ENCODE measurements around the gene RILPL2.
"Not testable (repeated sequence)": the region's sequence is repeated elsewhere in the genome, so short reads cannot be mapped to it uniquely, and the experiment has no call there.

RILPL2 gene, protein sequence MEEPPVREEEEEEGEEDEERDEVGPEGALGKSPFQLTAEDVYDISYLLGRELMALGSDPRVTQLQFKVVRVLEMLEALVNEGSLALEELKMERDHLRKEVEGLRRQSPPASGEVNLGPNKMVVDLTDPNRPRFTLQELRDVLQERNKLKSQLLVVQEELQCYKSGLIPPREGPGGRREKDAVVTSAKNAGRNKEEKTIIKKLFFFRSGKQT

DNA sequence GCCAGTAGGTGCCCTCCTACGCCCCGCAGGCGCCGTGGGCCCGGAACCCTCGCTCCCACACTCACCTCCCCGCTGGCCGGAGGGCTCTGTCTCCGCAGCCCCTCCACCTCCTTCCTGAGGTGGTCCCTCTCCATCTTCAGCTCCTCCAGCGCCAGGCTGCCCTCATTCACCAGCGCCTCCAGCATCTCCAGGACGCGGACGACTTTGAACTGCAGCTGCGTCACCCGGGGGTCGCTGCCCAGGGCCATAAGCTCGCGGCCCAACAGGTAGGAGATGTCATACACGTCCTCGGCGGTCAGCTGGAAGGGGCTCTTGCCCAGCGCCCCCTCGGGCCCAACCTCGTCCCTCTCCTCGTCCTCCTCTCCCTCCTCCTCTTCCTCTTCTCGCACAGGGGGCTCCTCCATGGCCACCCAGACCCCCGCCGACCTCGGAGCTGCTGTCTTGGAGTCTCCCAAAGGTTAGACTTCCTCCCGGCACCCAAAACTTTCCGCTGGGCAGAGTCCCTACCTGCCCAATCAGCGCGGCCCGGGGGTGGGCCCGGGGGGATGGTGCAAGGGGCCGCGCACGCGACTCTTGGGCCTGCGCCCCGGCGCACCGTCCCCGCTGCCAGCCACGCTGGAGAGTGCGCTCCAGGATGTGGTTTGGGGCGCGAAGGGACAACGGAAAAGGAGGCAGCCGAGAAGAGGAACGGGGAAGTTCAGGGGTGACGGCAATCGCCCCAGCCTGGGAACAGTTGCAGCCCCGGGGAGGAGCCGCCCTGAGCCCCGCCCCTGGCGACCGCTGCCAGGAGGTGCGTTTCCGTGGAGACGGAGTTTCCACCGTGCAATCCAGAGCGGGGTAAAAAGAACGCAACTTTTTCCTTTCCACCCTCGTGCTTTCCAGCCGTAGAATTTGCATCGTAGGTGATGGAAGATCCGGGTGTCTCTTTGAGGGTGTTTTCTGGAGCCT is at the start of gene RILPL2:
TSS of gene RILPL2 (minus strand) at position 668 of the 948 bp plus-strand sequence. CDS start at position 404, 264 bp downstream.
- peak; percentile 68 for DNase-seq

DNA sequence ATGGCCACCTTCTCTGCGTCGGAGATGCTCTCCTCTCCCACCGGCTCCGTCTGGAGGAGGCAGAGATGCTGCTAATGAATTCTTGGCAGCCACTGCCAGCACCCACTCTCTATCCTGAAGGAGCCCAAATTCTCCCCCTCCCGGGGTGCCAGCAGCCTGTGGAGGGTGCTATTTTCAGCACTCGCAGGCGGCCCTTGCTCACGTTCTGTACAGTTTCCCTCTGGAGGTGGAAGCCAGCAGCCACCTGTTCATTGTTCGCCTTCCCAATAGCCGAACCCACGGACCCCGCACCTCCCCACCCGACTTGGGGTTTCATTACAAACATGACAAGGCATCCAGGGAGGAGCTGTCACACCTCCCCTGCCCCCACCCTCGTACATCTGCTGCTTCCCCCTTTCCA is 49.3 kb upstream of the RILPL2 start:
- DNase-seq, result no peak

DNA sequence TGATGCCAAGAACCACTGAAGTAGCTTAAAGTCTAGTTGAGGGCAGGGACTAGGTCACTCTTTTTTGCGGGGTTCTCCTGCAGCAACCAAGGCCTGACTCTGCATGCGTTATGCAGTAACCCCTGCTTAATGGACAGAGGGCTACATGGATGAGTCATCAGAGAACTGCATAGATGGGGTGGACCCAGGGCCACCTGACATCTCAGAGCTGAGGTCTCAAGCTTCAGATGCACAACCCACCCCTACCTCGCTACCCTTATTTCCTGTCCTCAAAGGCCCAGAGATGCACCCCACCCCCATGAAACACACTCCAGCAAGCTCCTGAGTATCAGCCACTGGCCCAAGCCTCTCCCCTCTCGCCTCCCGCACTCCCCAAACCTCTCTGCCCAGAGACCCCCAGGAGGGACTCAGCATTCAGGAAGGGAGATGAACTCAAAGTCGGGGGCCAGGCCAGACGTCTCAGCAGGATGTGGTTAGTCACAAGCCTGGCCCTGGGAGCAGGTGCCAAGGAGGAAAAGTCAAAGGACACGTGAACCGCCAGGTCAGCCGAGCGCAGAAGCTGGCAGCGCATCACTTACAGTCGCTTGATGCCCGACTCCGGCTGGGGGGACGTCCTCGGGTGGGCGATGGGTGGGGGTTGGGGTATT is 47.2 kb upstream of the RILPL2 start:
- DNase-seq, result no peak

DNA sequence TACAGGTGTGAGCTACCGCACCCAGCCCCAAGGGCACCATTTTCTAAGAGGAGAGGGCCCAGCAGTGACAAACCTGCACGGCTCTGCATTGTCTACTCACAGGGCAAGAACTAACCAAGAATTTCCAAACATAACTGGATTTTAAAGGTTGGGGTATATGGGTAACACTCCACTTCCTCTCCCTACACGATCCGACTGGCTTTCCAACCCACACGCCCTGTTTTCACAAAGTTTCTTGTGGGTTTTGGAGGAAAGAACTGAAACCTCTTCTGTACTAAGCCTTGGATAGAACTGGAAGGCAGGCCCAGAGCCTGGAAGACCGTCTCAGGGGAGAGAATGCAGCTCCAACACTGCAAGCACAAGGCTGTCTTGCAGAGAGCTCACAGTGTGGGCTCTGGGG is 46.4 kb upstream of the RILPL2 start:
- DNase-seq, result no peak

DNA sequence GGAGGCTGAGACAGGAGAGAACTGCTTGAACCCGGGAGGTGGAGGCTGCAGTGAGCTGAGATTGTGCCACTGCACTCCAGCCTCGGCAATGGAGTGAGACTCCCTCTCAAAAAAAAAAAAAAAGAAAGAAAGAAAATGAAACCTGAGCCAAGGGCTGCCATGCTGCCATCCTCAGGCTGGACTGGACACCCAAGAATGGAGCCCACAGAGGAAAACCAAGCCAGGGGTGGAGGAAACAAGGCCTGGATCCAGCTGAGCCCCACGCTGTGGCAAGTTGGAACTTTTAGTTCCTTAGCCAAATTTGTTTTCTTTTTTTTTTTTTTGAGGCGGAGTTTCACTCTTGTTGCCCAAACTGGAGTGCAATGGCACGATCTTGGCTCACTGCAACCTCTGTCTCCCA is 44.8 kb upstream of the RILPL2 start:
- DNase-seq, result not testable (repeated sequence)

DNA sequence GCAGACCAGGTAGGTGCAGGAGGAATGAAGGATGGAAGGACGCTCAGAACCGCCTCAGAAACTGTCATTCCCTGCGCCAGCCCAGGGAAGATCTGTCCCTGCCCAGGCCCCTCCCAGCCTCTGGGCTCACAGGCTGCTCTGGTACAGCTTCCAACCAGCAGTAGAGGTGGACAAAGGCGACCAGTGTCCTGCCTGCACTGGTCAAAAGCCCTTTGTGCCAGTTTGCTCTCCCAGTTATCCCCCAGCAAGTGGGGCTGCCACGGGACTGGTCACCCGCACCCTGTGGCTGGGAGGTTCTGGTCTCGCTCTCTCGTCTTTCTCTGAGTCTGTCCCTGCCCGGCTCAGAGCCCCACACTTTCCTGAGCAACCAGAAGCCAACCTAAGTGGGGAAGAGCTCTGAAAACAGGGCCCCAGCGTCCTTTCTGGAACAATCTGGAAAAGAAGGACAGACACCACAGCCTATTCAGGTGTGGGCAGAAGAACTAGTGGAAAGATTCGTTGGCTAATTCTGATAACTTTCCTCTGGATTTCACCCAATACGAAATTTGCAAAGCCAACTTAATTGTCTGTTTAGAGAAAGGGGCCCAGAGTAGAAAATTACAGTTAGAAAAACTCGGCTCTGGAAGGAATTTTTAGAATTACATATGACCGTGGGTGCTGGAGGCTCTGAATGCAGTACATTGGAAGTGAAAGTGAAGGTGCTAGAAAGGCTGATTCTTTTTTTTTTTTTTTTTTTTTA is 43.1 kb upstream of the RILPL2 start:
- DNase-seq, result no peak

DNA sequence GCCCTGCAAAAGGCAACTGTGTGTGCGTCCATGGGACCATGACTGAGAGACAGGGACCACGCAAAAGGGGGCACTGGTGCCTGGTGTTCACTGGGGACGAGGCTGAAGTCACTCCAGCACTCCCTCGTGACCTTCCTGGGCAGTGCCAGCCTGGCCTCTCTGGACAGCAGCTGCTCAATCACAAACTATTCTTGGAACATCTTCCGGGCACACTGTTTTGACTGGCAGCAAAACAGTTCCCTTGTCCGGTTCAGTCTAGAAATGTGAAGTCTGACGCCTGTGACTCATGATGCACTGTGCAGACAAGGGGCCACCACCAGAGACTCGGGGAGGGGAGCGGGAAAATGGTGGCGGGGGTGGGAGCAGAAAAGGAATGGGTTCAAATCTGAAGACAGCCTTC is 42.3 kb upstream of the RILPL2 start:
- no peak for DNase-seq

DNA sequence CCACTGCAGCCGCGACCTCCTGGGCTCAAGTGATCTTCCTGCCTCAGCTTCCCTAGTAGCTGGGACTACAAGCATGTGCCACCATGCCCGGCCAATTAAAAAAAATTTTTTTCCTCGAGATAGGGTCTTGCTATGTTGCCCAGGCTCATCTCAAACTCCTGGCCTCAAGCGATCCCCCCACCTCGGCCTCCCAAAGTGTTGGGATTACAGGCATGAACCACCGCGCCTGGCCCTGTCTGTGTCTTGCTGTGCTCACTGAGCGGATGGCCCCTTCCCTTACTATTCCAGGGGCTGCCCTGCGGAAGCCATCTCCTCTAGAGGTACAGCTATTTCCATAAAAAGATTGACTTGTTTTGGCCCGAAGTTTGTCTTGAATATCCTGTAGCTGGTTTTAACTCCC is 41.6 kb upstream of the RILPL2 start:
- no peak for DNase-seq

DNA sequence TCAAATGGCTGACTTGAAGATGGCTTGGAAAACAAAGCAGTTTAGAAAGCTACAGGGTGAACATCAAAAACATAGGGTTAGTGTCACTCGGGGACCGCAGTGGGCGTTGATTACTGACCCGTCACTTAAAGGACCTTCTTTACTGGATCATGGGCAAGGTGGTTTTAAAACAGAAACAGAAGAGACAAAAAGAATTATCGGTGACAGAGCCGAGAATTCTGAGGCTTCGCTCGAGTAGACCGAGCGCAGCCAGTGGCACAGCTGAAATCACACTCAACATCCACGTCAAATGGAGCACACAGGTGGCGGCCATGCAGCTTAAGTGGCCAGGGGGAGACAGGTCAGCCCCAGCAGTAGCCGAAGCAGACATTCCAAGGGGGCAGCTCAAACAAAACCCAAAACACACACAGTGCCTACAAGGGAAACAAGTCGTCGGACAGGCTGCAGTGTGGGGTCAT is 38.8 kb upstream of the RILPL2 start:
- no peak for DNase-seq

DNA sequence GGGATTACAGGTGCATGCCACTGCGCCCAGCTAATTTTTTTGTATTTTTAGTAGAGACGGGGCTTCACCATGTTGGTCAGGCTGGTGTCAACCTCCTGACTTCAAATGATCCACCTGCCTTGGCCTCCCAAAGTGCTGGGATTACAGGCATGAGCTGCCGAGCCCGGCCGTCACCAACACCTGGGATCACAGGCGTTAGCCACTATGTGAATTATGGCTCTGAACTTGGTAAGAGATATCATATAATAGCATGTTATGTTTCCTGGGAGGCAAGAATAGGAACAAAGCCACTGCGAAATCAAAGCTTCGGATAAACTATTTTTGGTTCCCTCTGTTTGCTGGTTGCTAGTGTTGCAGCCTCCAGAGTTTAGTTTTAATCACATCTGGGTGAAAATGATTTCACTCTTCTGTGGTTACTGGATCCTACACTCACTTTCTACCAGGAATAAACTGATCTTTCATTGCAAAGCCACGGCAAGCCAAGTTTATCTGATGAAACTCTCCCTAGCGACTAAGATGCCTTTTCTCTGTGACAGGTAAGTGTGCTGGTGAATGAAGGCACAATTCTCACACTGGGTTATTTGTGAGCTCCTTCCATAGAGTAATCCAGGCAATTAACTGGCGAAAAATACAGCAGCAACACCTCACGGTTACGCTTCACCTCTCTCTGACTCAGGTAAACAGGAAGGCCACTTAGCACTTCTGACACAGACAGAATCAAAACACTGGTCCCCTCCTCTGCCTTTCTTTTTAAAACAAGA is 38.2 kb upstream of the RILPL2 start:
- no peak for DNase-seq

DNA sequence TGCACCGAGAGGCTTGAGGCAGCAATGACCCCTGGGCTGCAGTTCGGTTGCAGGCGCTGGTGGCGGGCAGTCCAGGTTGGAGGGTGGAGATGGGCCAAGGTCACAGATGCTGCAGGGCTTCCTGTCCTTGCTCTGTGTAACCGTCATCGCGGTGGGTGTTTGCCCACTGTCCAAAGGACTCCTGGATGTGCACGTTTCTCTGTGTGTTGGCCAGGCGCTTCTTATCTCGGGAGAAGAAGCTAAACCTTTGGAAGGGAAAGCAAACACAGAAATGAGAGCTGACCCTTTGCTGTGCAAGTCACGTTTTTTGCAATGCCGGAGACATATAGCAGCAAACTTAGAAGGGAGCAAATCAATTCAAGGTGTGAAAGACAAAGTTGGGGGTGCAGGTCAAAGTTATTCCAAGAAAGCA is 36.0 kb upstream of the RILPL2 start:
- no peak for DNase-seq

DNA sequence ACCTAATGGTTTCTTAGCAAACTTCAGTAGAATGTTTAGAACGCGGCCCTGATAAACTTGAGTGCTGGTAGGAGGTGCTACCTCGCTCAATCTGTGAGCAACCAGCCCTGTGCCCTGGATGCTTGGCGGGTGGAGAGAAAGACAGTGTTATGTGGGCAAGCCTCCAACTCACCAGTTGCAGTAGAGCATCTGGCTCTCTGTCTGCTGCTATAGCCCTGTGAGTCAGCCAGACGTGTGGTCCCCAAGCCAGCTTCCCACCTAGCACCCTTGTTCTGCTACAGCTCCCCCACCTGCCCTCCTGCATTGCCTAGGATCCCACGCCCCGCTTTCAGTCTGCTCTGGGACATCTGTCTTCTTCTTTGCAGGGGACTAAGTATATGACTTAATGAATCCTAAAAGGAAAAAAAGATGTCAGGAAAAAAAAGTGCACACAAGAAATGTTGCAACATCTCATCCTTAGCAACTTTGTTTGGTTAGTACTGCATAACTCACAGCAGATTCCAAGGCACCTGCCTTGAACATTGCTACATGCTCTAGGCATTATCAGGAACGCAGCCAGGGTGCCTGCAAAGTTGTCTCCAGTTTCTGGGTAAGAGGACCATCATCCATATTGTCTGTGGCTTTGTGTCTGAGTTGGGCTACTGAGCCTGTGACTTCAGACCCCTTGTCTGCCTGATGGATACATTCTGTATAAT is 35.0 kb upstream of the RILPL2 start:
- DNase-seq, result no peak

DNA sequence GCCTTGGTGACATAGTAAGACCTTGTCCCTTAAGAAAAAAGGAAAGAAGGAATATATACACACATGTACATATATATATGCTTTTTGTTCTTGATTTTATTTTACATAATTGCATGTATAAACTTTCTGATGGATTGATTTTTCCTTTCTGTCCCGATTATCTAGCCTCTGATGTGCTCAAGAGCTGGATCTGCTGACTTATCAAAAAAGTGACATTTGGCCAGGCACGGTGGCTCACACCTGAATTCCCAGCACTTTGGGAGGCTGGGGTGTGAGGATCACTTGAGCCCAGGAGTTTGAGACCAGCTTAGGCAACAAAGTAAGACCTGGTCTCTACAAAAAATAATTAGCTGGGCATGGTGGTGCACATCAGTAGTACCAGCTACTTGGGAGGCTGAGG is 33.5 kb upstream of the RILPL2 start:
- no peak for DNase-seq

DNA sequence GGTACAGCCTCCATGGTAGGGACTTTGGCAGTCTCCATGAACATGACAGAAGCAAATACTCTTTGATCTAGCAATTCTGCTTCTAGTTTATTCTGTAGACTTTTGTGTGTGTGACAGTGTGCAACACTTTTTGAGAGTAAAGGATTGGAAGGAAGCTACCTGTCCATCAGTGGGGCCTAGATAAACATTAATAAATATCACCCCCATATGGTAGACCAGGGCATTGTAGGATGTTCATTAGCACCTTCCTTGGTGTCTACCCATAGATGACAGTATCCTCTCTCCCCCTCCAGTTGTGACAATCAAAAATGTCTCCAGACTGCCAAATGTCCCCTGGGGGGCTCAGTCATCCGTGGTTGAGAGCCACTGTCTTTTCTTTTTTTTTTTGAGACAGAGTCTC is 32.3 kb upstream of the RILPL2 start:
- no peak for DNase-seq

DNA sequence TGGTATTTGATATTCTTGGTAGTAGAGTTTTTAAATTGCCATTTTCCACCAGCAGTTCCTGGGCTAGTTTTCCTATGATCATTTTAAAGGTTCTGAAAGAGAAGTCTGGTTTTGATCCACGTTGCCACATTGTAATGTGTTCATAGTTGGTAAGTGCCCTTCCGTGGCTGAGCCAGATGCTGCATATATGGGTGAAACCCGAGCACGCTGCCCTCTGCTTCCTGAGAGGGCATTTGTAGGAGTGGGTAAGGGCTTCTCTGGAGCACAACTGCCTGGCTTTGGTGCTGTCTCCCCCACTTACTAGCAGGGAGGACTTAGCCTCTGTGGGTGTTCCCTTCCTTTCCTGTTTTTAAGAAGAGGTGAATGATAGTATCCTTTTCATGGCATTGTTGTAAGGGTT is 28.6 kb upstream of the RILPL2 start:
- DNase-seq, result no peak

DNA sequence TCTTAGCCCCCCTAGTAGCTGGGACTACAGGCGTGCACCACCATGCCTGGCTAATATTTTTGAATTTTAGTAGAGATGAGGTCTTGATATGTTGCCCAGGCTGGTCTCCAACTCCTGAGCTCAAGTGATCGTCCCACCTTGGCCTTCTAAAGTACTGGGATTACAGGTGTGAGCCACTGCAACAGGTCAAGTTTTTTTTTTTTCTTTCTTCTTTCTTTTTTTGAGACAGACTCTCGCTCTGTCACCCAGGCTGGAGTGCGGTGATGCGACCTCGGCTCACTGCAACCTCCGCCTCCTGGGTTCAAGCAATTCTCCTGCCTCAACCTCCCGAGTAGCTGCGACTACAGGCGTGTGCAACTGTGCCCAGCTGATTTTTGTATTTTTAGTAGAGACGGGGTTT is 26.7 kb upstream of the RILPL2 start:
- not testable (repeated sequence) for DNase-seq

DNA sequence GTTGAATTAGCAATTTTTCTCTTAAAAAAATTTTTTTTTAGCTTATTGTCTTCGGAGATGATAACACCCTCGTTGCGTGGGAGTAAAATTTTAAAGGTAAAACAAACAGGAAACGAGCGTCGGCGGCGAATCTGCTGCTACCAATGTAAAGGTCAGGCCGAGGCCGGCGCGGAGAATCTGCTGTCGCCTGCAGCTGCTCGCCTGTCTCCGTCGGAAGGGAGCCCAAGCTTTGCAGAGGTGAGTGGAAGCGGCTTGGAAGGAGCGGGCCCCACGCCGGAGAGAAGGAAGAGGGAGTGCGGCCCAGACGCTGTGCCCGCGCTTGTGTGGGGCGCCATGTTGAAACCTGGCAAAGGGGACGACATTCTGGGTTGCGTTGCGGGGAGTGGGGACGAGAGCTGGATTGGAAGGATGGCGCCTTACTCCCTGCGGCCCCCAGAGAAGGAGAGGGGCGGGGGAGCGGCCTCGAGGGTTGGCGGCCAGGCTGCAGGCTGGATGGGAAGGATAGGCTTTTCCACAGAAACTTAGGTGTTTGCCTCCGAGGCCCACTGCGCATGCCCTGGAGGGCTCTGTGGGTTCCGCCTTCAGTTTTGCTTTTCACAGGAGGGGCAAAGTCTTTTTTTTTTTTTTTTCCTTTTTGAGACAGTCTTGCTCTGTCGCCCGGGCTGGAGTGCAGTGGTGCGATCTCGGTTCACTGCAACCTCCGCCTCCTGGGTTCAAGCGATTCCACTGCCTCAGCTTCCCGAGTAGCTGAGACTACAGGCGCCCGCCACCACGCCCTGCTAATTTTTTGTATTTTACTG is 21.7 kb upstream of the RILPL2 start, which contains the start of gene SNRNP35:
TSS of gene SNRNP35 (plus strand) at position 160 of the 800 bp plus-strand sequence. CDS start 7,402 bp downstream, outside the sequence.
- peak; percentile 62 for DNase-seq

DNA sequence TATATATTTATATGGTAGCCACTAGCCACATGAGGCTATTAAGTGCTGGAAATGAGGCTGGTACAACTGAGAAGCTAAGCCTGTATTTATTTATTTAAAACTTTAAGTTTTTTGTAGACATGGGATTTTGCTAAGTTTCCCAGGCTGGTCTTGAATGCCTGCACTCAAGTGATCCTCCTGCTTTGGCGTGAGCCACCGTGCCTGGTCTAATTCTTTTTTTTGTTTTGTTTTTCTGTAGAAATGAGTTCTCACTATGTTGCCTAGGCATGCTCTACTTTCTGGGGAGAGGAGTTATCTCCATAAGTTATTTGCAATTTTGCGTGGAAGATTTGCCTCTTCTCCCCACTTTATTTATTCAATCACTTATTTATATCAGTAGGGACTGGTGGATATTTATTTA is 16.7 kb upstream of the RILPL2 start:
- DNase-seq, result no peak

DNA sequence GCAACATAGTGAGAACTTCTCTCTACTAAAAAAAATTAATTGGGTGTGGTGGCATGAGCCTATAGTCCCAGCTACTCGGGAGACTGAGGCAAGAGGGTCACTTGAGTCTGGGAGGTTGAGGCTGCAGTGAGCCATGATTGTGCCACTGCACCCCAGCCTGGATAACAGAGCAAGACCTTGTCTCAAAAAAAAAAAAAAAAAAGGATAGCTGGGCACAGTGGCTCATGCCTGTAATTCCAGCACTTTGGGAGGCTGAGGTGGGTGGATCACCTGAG is 15.7 kb upstream of the RILPL2 start:
- not testable (repeated sequence) for DNase-seq

DNA sequence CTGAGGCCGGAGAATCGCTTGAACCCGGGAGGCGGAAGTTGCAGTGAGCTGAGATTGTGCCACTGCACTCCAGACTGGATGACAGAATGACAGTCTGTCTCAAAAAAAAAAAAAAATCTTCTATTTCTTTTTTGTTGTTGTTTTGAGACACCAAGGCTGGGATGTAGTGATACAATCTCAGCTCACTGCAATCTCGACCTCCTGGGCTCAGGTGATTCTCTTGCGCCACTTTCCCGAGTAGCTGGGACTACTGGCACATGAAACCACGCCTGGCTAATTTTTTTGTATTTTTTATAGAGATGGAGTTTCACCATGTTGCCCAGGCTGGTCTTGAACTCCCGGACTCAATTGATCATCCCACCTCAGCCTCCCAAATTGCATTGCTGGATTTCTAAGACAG is 14.2 kb upstream of the RILPL2 start:
- no peak for DNase-seq

DNA sequence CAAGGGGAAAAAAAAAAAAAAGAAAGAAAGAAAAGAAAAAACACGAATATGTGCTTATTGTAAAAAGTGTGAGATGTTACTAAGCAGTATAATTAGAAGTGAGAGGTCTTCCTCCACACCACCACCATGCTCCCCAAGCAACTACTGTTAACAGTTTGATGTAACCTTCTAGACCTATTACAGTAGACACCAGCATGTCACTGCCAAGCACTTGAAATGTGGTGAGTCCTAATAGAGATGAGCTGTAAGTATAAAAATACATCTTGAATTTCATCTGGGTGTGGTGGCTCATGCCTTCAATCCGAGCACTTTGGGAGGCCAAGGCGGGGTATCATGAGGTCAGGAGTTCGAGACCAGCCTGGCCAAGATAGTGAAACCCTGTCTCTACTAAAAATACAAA is 13.4 kb upstream of the RILPL2 start:
- DNase-seq, result no peak

Measured in NK-92 treated with Interleukin-12 subunit alpha and Interleukin-12 subunit beta, amount 100 ng/mL, for 24 hours (cell line).